Measurements from ENCODE around the gene AFAP1L1.
A peak's percentile ranks its signal among the peaks of the same experiment; 100 is the strongest.

The AFAP1L1 gene

DNA sequence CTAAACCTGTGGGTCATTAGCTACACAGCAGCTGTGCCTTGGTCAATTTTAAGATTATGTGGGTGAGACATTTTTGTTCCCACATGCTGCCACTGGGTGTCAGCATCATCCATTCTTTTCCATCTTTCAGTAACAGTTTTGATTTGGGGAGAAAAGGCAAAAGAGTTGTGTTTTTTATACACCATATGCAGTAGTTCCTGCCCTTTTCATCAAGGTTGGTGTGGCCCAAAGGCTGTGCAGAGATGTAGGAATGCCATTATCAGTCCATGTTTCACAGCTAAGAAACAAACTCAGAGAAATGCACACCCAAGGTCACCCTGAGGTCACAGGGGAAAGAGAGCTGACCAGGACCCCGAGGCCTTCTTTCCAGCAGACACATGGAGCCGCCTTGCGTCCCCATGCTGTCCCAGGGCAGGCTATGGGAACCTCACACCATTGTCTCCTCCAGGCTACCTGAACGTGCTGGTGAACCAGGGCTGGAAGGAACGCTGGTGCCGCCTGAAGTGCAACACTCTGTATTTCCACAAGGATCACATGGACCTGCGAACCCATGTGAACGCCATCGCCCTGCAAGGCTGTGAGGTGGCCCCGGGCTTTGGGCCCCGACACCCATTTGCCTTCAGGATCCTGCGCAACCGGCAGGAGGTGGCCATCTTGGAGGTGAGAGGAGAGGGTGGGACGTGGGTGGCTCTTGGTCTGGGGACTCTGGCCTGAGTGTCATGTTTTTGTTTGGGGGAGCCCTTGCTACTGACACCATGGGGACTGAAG, 45.8 kb downstream of the AFAP1L1 start:
- peak; percentile 44 for DNase-seq

DNA sequence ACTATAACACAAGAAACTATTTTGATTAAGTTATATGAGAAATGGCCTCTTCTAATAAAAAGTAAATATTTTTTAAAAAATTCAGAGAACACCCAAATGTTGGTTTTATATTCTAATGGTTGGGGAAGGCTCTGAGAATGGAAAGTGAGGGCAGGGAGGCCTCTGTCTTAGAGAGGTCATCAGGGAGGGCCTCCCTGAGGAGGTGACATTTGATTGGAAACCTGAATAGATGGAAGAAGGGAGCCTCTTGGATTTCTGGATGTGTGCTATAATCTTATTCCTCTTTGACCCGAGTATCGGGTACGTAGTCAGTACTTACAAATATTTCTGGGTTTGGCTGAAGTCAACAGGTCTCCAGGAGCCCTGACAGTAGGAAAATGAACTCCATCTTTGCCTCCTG, 47.5 kb downstream of the AFAP1L1 start:
- DNase-seq: no peak

DNA sequence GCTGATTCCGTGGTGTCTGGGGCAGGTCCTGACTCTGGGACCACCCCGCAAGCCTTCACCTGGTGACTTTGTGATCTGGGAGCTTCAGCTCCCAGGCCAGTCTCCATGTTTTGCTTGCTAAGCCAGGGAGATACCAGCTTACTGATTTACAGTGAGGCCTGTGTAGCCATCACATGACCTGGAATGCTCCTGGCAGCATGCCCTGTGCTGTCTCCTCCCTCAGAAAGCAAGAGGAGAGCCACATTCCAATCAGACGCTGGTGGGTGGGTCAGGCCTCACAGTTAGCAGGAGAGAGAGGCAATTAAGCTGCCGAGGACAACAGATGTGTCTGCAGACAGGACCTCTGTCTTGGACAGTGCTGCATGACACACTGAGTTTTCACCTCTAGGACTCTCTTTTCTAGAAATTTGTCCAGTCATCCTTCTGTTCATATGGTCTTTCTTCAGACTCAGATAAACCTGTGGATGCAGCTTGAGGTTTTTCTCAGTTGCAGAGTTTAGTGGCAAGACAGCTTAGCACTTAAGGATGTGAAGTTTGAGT, 49.2 kb downstream of the AFAP1L1 start:
- DNase-seq: peak; percentile 60

GRCh38 chr5:149322518-149322917, 50.9 kb downstream of the AFAP1L1 start:
- DNase-seq: no peak

GRCh38 chr5:149323210-149323609, 51.6 kb downstream of the AFAP1L1 start:
- DNase-seq: no peak

GRCh38 chr5:149323621-149324205, 52.1 kb downstream of the AFAP1L1 start:
- no peak for DNase-seq

DNA sequence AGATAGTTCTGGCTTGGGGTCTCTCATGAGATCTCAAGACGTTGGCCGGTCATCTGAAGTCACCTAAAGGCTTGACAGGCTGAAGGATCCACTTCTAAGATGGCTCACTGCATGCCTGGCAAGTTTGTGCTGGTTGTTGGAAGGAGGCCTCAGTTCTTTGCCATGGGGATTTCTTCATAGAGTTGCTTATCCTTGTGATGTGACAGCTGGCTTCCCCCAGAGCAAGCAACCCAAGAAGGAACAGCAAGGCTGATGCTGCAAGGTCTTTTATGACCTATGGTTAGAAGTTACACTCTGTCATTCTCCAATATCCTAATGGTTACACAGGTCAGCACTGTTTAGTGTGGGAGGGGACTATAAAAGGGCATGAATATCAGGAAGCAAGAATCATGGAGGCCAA, 53.0 kb downstream of the AFAP1L1 start:
- no peak for DNase-seq

DNA sequence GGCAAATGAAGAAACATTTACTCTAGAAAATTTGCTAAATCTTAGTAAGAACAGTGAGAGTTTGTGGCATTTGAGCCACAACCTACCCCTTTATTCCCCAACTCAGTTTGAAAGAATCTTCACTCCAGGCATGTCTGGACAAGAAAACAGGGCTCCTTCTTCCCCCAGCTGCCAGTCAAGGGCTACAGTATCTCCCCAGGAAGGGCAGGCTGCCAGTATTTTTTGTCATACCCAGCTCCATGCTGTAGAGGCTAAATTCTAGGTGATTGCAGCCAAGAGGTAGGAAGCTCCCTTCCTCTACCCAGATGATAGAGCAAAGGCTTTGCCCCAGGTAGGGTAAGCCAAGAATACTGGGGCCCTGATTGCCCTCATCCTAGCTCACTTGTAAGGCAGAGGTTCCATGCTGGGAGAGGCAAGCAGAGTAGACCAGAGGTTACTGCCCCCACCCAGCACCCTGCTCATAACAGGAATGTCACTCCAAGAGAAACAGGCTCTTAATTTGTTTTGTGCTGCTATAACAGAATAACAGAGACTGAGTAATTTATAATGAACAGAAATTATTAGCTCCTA, 53.6 kb downstream of the AFAP1L1 start:
- no peak for DNase-seq

GRCh38 chr5:149325894-149326293, 54.2 kb downstream of the AFAP1L1 start:
- DNase-seq: no peak

GRCh38 chr5:149326611-149327010, 55.0 kb downstream of the AFAP1L1 start:
- DNase-seq: no peak

DNA sequence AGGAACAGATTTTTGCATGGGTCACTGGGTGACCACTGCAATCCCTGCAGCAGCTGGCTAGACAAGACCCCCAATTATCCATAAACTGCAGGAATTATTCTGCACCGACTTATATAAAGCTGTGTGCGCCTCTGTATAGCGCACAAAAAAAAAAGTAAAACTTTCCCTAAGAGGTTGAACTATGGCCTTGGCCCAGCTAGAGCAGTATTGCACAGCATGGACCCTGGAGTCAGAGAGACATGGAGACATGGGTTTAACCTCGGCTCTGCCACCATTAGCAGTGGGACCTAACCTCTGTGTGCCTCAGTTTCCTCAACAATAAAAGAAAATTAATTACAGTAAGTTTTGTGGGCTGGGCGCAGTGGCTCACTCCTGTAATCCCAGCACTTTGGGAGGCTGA, 56.5 kb downstream of the AFAP1L1 start:
- DNase-seq: no peak

- DNase-seq: no peak
Observed at GRCh38 chr5:149333711-149334443, 62.2 kb downstream of the AFAP1L1 start.

GRCh38 chr5:149337736-149338135, 66.1 kb downstream of the AFAP1L1 start:
- peak; percentile 78 for DNase-seq

DNA sequence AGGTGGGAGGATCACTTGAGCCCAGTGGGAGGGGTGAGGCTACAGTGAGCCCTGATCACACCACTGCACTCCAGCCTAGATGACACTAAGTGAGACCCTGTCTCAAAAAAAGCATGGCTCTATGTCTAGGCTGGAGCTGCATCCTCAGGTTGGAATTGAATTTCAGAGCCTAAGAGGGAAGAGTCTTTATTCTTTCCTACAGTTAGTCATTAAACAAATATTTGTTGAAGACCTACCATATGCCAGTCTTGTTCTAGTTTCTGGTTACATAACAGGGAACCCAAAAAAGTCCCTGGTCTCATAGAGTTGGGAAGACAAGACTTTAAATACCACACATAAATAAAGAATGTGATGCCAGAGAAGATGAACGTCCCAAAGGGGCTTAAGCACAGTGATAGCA, 66.7 kb downstream of the AFAP1L1 start:
- DNase-seq: peak; percentile 14

DNA sequence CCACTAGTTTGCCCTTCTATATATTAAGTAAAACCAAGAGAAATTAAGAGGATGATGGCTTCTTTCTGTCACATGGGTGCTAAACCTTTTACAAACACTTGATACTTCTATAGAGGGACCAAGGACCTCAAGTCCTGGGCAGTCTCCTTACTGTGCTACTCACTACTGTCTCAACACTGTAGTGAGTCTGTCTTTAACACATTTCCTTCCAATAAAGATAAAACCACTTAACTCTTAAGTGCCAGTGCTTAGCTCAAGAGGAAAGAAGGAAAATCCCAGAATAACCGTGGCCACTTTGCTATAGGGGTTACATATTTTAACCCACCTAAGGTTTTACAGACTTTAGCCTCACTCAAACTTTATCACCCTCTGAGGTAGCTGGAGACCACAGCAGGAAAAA, 69.3 kb downstream of the AFAP1L1 start:
- no peak for DNase-seq

DNA sequence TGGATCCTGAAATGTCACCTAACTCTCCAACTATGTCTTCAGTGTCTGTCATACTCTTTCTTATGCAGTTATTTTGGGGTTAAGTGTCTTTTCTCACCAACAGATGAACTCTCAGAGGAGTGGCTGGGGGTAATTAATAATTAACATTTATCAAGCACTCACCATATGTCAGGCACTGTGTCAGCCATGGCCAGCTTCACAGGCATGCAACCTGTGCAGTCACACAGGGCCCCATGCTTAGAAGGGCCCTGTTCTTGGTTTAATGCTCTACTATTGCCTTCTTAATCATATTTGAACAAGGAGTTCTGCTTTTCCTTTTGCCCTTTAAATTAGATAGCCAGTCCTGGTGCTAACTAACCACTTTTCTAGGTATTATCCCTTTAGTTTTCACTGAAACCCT, 70.2 kb downstream of the AFAP1L1 start:
- no peak for DNase-seq

- DNase-seq: no peak
Observed at GRCh38 chr5:149344151-149344550, 72.5 kb downstream of the AFAP1L1 start.

DNA sequence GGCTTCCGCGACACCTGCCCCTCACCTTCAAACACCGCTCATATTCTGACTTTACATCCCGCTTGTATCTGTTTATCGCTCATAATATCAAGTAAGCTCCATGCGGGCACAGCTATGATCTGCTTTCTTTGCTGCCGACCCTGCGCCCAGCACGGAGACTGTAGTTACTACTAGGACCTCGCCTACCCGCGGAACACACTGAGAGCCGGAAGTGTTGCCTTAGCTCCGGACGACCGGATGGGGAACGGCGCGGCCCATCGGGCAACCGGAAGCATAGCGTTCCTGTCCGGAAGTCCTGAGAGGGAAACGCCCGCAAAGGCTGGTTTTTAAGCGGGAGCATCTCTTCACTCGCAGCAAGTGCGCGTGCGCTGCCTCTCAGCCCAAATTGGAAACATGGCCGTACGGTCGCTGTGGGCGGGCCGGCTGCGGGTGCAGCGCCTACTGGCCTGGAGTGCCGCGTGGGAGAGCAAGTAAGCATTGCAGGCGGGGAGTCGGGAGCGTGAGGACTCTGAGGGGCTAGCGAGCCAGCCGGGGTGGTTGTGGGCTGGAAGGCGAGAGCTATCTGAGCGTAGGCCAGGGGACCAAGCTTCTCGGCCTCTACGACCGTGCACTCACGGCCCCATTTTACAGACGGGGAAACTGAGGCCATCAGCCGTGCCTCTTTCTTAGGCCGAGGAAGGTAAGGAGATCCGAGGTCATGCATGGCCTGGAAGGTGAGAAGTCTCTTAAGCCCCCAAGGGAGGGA, 73.7 kb downstream of the AFAP1L1 start, which contains the start of gene GRPEL2:
Gene GRPEL2 (plus strand): TSS at position 353 of the 745 bp plus-strand sequence. CDS start 41 bp downstream, at position 394.
- DNase-seq: peak; percentile 93

GRCh38 chr5:149345892-149346222, 74.2 kb downstream of the AFAP1L1 start:
- DNase-seq: no peak

- DNase-seq: no peak
Observed at GRCh38 chr5:149348518-149348917, 76.9 kb downstream of the AFAP1L1 start.

DNA sequence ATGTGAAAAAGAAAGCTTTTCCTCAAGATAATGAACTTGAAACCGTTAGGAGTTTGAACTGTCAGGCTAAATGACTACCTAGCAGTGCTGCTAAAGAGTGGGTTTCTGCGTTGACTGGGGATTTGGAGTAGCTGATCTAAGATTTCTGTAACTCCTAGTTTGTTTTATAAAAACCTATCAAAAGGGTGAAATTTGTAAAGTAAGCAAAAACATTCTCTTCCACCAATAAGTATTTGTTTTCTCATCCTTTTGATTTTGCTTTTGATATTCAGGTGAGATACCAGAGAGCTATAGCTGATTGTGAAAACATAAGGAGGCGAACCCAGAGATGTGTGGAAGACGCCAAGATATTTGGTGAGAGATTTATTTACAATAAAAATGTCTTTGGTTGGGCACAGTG, 77.7 kb downstream of the AFAP1L1 start:
- no peak for DNase-seq

- no peak for DNase-seq
Observed at GRCh38 chr5:149352169-149352568, 80.5 kb downstream of the AFAP1L1 start.

DNA sequence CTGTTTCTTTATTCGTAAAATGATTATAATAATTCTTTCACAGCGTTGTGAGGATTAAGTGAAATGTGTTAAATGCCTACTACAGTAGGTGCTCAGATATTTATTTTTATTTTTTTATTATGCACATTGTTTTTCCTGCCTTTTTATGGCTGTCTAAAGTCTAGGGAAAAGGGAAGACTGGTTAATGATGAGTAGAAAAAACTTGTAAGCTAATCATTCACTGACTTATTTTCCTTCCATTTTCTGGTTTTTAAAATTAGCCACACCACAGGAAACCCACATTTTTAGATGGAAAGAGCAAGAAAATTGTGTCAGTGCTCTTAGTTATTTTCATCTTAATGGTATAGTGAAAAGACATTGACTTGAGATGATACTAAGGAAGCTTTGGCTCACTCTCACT, 82.3 kb downstream of the AFAP1L1 start:
- no peak for DNase-seq
